ENCODE results near the gene OMP. TPM values are rescaled to one million over a fixed set of nuclear protein-coding genes. Genes with fewer than 3 reads are reported as not detected.

The OMP gene
- 0.19 TPM for polyA plus RNA-seq (2013, experiment 1 of 2)
- polyA plus RNA-seq (2013, experiment 2 of 2) = not detected

GRCh38 chr11:77102246-77103210 is at the start of gene OMP:
Gene OMP, plus strand, starts transcription at chr11:77102840. Its CDS starts 0 bp downstream, at chr11:77102840.
- H2AFZ ChIP-seq (ENCODE audit: low read depth, low read length) = no peak within 1 kb of the TSS
- no peak within 1 kb of the TSS for H3K27ac ChIP-seq (ENCODE audit: low read length, poor library complexity, severe bottlenecking)
- H3K9me3 ChIP-seq (ENCODE audit: control insufficient read depth, low read length) = no peaks in the 10 kb centered on the region
- WGBS = 97% methylated on average over 31 of the region's 37 CpGs
- H4K8ac ChIP-seq (ENCODE audit: low read length) = peak within 1 kb of the TSS; percentile 22
- no peak within 1 kb of the TSS for H3K9ac ChIP-seq (ENCODE audit: low read length)
- H4K91ac ChIP-seq (ENCODE audit: low read length) = no peak within 1 kb of the TSS
- no peak within 1 kb of the TSS for H2BK12ac ChIP-seq (ENCODE audit: low read length in 2 of 2)
- H2AK5ac ChIP-seq (ENCODE audit: low read length, severe bottlenecking) = no peak within 1 kb of the TSS
- no peak within 1 kb of the TSS for H3K4me2 ChIP-seq (ENCODE audit: low read length, poor library complexity, severe bottlenecking)
- no peak within 1 kb of the TSS for H3K14ac ChIP-seq (ENCODE audit: low read length in 2 of 2)
- peaks cover 24% of the 10 kb centered on the region for H3K4me1 ChIP-seq (ENCODE audit: control insufficient read depth, insufficient read depth, low read depth, low read length)
- no peak within 1 kb of the TSS for H2BK5ac ChIP-seq (ENCODE audit: low read depth, low read length, poor library complexity, severe bottlenecking)
- no peak within 1 kb of the TSS for H2BK120ac ChIP-seq (ENCODE audit: low read depth, low read length)
- H3K4me3 ChIP-seq (ENCODE audit: insufficient read depth in 1 of 2, low read depth in 1 of 2, low read length in 2 of 2) = no peak within 1 kb of the TSS
- no peak for DNase-seq
- H3K79me1 ChIP-seq (replicated peaks; ENCODE audit: low read length, poor library complexity, severe bottlenecking) = no peaks in the 10 kb centered on the region
- no peak within 1 kb of the TSS for H2BK15ac ChIP-seq (ENCODE audit: low read depth, poor library complexity, severe bottlenecking)
- no peak within 1 kb of the TSS for H3K18ac ChIP-seq (ENCODE audit: low read depth in 1 of 2, low read length in 2 of 2)
- no peak within 1 kb of the TSS for H3K4ac ChIP-seq (ENCODE audit: low read depth in 1 of 2, low read length in 2 of 2)
- no peak within 1 kb of the TSS for H3K23ac ChIP-seq (ENCODE audit: low read length in 2 of 2)
- peaks cover 17 to 30% of the 10 kb centered on the region in 2 experiments for H3K36me3 ChIP-seq (ENCODE audit: control insufficient read depth in 1 of 2, insufficient read depth in 2 of 2, low read depth in 1 of 2, low read length in 2 of 2)
- H3K27me3 ChIP-seq (ENCODE audit: control insufficient read depth in 1 of 2, insufficient read depth in 1 of 2, low read length in 2 of 2) = no peaks in the 10 kb centered on the region

- Histone ChIP-seq H3K4me1 (ENCODE audit: control insufficient read depth, insufficient read depth, low read depth, low read length) (peaks cover 2% of the 10 kb centered on the region), H4K8ac (ENCODE audit: low read length) (no peak overlapping the region), H2BK12ac (ENCODE audit: low read length in 2 of 2) (no peak overlapping the region), H2BK15ac (ENCODE audit: low read depth, poor library complexity, severe bottlenecking) (peak overlapping the region; percentile 57), H3K9ac (ENCODE audit: low read length) (no peak overlapping the region), H3K4me3 (ENCODE audit: insufficient read depth in 1 of 2, low read depth in 1 of 2, low read length in 2 of 2) (no peak overlapping the region), H2AFZ (ENCODE audit: low read depth, low read length) (no peak overlapping the region), H3K79me1 (replicated peaks; ENCODE audit: low read length, poor library complexity, severe bottlenecking) (no peaks in the 10 kb centered on the region), H3K9me3 (ENCODE audit: control insufficient read depth, low read length) (peaks cover 10% of the 10 kb centered on the region), H3K14ac (ENCODE audit: low read length in 2 of 2) (no peak overlapping the region), H3K4me2 (ENCODE audit: low read length, poor library complexity, severe bottlenecking) (no peak overlapping the region), H4K91ac (ENCODE audit: low read length) (no peak overlapping the region), H2BK120ac (ENCODE audit: low read depth, low read length) (no peak overlapping the region), H3K4ac (ENCODE audit: low read depth in 1 of 2, low read length in 2 of 2) (no peak overlapping the region), H3K27ac (ENCODE audit: low read length, poor library complexity, severe bottlenecking) (no peak overlapping the region), H3K23ac (ENCODE audit: low read length in 2 of 2) (no peak overlapping the region), H3K27me3 (ENCODE audit: control insufficient read depth in 1 of 2, insufficient read depth in 1 of 2, low read length in 2 of 2) (no peaks in the 10 kb centered on the region), H3K36me3 (ENCODE audit: control insufficient read depth in 1 of 2, insufficient read depth in 2 of 2, low read depth in 1 of 2, low read length in 2 of 2) (no peaks in the 10 kb centered on the region), H2AK5ac (ENCODE audit: low read length, severe bottlenecking) (no peak overlapping the region), H3K18ac (ENCODE audit: low read depth in 1 of 2, low read length in 2 of 2) (no peak overlapping the region), H2BK5ac (ENCODE audit: low read depth, low read length, poor library complexity, severe bottlenecking) (no peak overlapping the region)
- WGBS = 84% methylated on average over 14 of the region's 14 CpGs
- no peak for DNase-seq
Measured at GRCh38 chr11:77053217-77054015, 49.2 kb upstream of the OMP start.

- H2BK120ac ChIP-seq (ENCODE audit: low read depth, low read length) = no peak overlapping the region
- no peak overlapping the region for H2BK5ac ChIP-seq (ENCODE audit: low read depth, low read length, poor library complexity, severe bottlenecking)
- H3K4ac ChIP-seq (ENCODE audit: low read depth in 1 of 2, low read length in 2 of 2) = no peak overlapping the region
- H4K8ac ChIP-seq (ENCODE audit: low read length) = no peak overlapping the region
- WGBS = 50% methylated on average over 1 of the region's 1 CpG
- no peak overlapping the region for H3K27ac ChIP-seq (ENCODE audit: low read length, poor library complexity, severe bottlenecking)
- H3K27me3 ChIP-seq (ENCODE audit: control insufficient read depth in 1 of 2, insufficient read depth in 1 of 2, low read length in 2 of 2) = no peaks in the 10 kb centered on the region
- no peaks in the 10 kb centered on the region for H3K36me3 ChIP-seq (ENCODE audit: control insufficient read depth in 1 of 2, insufficient read depth in 2 of 2, low read depth in 1 of 2, low read length in 2 of 2)
- no peaks in the 10 kb centered on the region for H3K79me1 ChIP-seq (replicated peaks; ENCODE audit: low read length, poor library complexity, severe bottlenecking)
- peaks cover 2% of the 10 kb centered on the region for H3K4me1 ChIP-seq (ENCODE audit: control insufficient read depth, insufficient read depth, low read depth, low read length)
- H3K4me2 ChIP-seq (ENCODE audit: low read length, poor library complexity, severe bottlenecking) = no peak overlapping the region
- no peak overlapping the region for H2AK5ac ChIP-seq (ENCODE audit: low read length, severe bottlenecking)
- no peak overlapping the region for H3K18ac ChIP-seq (ENCODE audit: low read depth in 1 of 2, low read length in 2 of 2)
- H3K9me3 ChIP-seq (ENCODE audit: control insufficient read depth, low read length) = peaks cover 10% of the 10 kb centered on the region
- no peak overlapping the region for H3K9ac ChIP-seq (ENCODE audit: low read length)
- H2BK12ac ChIP-seq (ENCODE audit: low read length in 2 of 2) = no peak overlapping the region
- DNase-seq = no peak
- no peak overlapping the region for H4K91ac ChIP-seq (ENCODE audit: low read length)
- no peak overlapping the region for H3K4me3 ChIP-seq (ENCODE audit: insufficient read depth in 1 of 2, low read depth in 1 of 2, low read length in 2 of 2)
- H3K14ac ChIP-seq (ENCODE audit: low read length in 2 of 2) = no peak overlapping the region
- H2AFZ ChIP-seq (ENCODE audit: low read depth, low read length) = no peak overlapping the region
- H3K23ac ChIP-seq (ENCODE audit: low read length in 2 of 2) = no peak overlapping the region
- no peak overlapping the region for H2BK15ac ChIP-seq (ENCODE audit: low read depth, poor library complexity, severe bottlenecking)
Measured at GRCh38 chr11:77054084-77054483, 48.6 kb upstream of the OMP start.

GRCh38 chr11:77055101-77055561 is 47.5 kb upstream of the OMP start:
- Histone ChIP-seq H3K18ac (ENCODE audit: low read depth in 1 of 2, low read length in 2 of 2) (no peak overlapping the region), H2BK5ac (ENCODE audit: low read depth, low read length, poor library complexity, severe bottlenecking) (no peak overlapping the region), H2AFZ (ENCODE audit: low read depth, low read length) (no peak overlapping the region), H4K8ac (ENCODE audit: low read length) (no peak overlapping the region), H3K4me1 (ENCODE audit: control insufficient read depth, insufficient read depth, low read depth, low read length) (peaks cover 2% of the 10 kb centered on the region), H3K23ac (ENCODE audit: low read length in 2 of 2) (no peak overlapping the region), H3K27ac (ENCODE audit: low read length, poor library complexity, severe bottlenecking) (no peak overlapping the region), H3K14ac (ENCODE audit: low read length in 2 of 2) (no peak overlapping the region), H2AK5ac (ENCODE audit: low read length, severe bottlenecking) (no peak overlapping the region), H3K9ac (ENCODE audit: low read length) (no peak overlapping the region), H3K4me2 (ENCODE audit: low read length, poor library complexity, severe bottlenecking) (no peak overlapping the region), H2BK12ac (ENCODE audit: low read length in 2 of 2) (no peak overlapping the region), H3K4ac (ENCODE audit: low read depth in 1 of 2, low read length in 2 of 2) (no peak overlapping the region), H3K36me3 (ENCODE audit: control insufficient read depth in 1 of 2, insufficient read depth in 2 of 2, low read depth in 1 of 2, low read length in 2 of 2) (no peaks in the 10 kb centered on the region), H2BK120ac (ENCODE audit: low read depth, low read length) (no peak overlapping the region), H3K4me3 (ENCODE audit: insufficient read depth in 1 of 2, low read depth in 1 of 2, low read length in 2 of 2) (no peak overlapping the region), H4K91ac (ENCODE audit: low read length) (no peak overlapping the region), H3K9me3 (ENCODE audit: control insufficient read depth, low read length) (peaks cover 10% of the 10 kb centered on the region), H2BK15ac (ENCODE audit: low read depth, poor library complexity, severe bottlenecking) (no peak overlapping the region), H3K79me1 (replicated peaks; ENCODE audit: low read length, poor library complexity, severe bottlenecking) (no peaks in the 10 kb centered on the region), H3K27me3 (ENCODE audit: control insufficient read depth in 1 of 2, insufficient read depth in 1 of 2, low read length in 2 of 2) (no peaks in the 10 kb centered on the region)
- no peak for DNase-seq
- WGBS = 89% methylated on average over 2 of the region's 2 CpGs

Data from mesenchymal stem cell (in vitro differentiated cells and primary cell).